Measurements from ENCODE around the gene TBCEL. TPM values are rescaled to one million over a fixed set of nuclear protein-coding genes. Genes with fewer than 3 reads are reported as not detected.

The TBCEL gene, protein sequence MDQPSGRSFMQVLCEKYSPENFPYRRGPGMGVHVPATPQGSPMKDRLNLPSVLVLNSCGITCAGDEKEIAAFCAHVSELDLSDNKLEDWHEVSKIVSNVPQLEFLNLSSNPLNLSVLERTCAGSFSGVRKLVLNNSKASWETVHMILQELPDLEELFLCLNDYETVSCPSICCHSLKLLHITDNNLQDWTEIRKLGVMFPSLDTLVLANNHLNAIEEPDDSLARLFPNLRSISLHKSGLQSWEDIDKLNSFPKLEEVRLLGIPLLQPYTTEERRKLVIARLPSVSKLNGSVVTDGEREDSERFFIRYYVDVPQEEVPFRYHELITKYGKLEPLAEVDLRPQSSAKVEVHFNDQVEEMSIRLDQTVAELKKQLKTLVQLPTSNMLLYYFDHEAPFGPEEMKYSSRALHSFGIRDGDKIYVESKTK
- total RNA-seq = 10 to 100 TPM; 10.9 to 12.9 TPM
- long read RNA-seq, partial matches to known transcripts = 2 of 3 reads
- long read RNA-seq, other reads (novel, unspliced or antisense) = 1 of 3 reads

DNA sequence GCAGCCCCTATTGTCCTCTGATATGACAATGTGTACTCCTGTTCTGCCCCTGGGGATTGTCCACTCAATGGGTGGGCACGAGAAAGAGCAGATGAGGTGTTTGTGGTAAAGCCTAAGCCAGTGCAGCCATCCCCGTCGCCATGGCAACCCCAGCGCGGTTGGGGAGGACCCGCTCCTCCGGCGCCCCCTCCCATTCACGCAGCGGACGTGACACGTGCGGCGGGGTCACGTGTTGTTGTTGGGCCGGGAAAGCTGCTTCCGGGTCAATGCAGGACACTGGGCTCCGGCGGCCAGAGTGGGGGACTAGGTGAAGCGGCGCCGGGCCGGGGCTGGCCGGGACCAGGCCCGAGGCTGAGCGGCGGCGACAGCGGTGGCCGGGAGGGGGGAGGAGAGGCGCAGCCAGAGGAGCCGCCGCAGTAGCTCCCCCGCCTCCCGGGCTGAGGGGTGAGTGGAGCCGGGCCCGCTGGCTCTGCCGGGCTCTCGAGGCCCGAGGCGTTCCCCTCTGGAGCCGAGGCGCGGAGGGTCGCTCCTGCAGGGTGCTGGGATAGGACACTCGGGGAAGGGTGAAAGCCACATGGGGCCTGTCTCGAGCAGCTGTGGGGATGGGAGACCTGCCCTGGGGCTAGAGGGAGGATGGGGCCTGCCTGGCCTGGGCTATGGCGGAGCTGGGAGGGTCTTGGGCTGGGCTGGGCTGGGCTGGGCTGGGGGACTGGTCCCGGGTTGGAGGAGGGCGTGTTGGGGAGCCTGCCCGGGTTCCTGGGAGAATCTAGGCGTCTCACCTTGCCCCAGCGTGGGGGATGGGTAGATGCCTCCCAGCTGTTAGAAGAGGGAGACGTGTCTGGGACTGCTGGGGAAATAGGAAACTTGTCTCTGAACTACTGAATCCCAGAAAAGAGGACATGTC, at the start of gene TBCEL:
Gene TBCEL (plus strand): TSS at position 255 of the 904 bp plus-strand sequence. CDS start 21,589 bp downstream, outside the sequence.
- ATAC-seq (peak; percentile 94), DNase-seq (peak; percentile 77 to 86)
- intact Hi-C loops (cut with DNase I, micrococcal nuclease) = no loop called here

DNA sequence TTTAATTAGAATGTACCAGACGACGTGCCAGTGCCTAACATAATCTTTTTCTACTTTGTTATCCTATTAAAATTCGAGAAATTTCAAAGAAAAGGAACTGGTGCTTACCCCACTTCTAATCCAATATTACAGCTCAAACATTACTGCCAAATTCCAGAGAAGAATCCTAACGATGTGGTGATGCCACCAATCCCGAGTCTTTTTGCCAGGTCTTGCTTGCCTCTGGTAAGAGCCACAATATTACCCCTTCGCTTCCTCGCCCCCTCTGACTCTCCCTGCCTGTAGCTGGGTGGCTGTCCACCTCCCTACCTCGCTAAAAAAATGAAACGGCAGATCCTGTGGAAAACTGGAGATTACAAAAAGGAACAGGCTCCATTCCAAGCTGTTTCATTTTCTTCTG, 49.4 kb upstream of the TBCEL start:
- intact Hi-C loops (cut with DNase I, micrococcal nuclease) = no loop called here

DNA sequence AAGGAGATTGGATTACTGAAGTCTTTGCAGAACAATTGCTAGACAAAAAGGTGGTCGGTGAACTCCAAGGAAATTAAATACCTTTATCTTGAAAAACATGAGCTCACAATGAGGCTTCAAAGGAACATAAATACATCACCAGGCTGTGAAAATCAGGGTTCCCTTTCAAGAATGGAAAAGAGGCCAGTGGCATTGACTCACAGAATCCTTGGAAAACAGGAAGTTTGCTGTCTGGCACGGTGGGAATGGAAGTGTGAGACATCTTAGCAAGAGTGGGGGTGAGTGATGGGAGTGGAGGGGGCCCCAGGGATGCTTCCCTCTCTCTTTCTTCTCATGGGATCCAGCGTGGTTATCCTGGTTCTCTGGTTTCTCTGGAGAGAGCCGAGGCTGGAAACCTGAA, 48.9 kb upstream of the TBCEL start:
- ATAC-seq = no peak
- intact Hi-C loops (cut with DNase I, micrococcal nuclease) = no loop called here
- DNase-seq = no peak

More for the DNA sequence above, 49.4 kb upstream of the TBCEL start:
- DNase-seq = no peak
- no peak for ATAC-seq

DNA sequence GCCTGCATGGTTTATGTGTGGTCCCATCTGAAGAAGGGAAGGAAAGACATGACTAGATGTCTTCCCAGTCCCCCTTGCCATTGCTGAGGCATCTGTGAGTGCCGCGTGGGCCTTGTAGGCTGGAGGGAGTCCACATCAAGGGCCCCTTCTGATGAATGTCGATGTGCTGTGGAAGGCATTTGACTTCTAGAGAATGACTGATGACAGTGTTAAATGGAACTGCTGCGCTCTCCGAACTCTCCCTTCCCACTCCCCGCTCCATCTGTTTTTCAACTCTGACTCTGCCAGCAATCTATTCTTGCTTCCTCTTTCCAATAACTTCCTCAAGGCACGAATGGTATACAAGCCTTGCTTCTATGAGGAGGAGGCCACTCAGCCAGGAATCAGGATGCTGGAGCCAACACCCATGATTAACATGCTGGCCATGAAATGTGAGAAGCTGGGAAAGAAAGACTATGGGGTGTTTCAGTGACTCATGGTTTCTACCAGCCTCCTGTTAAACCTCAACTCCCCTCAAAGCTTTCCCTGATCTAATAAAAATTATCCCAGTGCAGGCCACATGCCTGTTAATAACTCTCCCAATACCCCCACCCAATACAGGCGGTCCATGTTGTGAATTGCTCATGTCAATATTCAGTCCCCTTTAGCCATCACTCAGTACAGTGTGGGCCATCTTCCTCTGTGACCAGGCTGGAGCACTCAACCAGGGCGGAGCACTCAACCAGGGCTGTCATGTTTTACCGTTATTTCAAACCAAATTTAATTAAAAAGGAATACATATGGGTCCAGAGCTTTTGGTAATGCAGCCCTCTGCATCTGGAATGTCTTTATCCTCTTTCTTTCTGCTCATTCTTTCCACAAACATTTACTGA, 46.4 kb upstream of the TBCEL start:
- ATAC-seq (no peak), DNase-seq (no peak)
- intact Hi-C loops (cut with DNase I, micrococcal nuclease) = no loop called here

DNA sequence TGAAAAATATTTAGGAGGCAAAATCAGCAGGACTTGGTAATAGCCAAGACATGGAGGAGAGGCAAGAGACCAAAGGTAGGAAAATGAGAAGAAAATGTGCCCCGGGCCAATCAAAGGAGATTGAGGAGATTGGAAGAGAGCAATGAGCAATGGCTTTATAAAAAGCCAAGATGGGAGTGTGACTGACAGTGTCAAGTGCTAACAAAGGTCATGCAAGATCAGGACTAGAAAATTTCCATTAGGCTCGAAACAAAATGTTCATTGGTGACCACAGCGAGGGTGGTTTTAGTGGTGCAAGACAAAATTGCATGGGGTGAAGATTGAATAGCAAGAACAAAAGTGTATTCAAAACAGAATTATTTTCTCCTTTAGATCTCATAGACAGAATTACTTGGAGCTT, 45.2 kb upstream of the TBCEL start:
- intact Hi-C loops (cut with DNase I, micrococcal nuclease) = no loop called here
- ATAC-seq (no peak), DNase-seq (no peak)

DNA sequence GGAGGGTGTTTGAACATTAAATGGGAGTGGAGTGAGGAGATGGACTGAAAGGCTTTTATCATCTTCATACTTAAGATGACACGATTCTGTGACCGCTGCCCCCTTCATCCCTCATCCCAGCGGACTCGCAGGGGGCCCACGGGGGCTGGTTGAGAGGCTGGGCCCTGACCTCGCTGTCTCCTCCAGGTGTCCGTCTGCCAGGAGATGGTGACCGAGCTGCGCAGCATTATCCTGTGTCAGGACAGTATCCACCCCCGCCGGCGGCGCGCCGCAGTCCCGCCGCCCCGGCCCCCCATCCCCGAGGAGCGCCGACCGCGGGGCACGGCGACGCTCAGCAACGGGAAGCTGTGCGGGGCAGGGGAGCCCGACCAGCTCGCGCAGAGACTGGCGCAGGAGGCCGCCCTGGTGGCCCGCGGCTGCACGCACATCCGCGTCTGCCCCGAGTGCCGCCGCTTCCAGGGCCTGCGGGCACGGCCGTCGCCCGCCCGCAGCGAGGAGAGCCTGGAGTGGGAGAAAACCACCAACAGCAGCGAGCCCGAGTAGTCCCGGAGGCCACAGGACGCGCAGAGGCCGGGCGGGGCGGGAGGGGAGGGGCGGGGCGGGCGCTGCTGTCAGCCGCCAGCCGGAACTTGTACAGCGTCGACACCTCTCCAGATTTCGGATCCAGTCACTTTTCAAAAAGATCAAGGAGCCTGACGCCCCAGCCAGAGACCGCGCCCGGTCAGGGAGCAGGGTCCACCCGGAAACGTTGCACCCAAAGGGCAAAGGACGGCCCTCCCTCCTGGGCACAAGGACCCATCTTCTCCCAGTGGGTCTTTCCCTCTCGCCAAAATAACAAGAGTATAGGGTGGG, 38.0 kb upstream of the TBCEL start:
- intact Hi-C loops (cut with DNase I, micrococcal nuclease) = no loop called here
- DNase-seq (peak; percentile 28 to 55), ATAC-seq (peak; percentile 96)

DNA sequence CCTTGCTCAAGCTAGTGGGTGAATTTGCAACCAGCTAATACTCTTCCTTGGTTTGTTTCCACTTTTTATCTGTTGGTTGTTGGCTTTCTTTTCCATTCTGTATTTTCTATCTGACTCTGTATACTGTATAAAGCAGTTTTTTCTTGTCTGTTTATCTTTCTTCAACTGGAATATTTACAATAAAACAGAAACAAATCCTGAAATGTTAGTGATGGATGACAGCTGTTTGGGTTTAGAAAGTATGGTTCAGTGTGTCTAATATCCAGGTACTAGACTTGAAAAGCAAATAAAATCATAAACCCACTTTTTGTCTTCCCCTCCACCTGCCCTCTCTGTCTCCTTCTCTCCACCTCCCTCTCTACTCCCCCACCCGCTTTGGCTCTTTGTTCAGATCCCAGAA, 35.3 kb upstream of the TBCEL start:
- DNase-seq (no peak), ATAC-seq (no peak)
- intact Hi-C loops (cut with DNase I, micrococcal nuclease) = no loop called here

DNA sequence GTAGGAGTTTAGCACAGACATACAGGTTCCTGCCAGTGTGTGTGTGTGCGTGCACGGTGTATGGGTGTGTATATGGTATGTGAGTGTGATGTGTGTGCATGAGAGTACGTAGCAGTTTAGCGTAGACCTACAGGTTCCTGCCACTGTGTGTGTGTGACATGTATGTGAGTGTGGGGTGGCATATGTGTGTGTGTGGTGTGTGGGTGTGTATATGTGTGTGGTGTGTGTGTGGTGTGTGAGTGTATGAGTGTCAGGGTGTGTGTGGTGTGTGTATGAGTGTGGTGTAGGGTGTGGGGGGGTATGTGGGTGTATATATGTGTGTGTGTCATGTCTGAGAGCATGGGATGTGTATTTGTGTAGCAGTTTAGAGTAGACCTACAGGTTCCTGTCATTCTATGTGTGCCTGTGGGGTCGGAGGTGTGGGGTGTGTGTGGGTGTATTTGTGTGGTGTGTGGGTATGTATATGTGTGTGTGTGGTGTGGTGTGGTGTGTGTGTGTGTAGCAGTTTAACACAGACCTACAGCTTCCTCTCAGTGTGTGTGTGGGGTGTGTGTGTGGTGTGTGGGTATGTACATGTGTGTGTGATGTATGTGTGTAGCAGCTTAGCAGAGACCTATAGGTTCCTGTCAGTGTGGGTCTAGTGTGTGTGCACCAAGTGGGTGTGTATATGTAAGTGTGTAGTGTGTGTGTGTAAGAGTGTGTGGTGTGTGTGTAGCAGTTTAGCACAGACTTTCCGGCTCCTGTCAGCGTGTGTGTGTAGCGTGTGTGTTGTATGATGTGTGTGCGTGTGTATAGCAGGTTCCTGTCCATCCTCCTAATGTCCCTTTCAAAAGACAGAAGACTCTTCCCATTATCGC, 31.8 kb upstream of the TBCEL start:
- intact Hi-C loops (cut with DNase I, micrococcal nuclease) = no loop called here
- no peak for ATAC-seq
- no peak for DNase-seq

DNA sequence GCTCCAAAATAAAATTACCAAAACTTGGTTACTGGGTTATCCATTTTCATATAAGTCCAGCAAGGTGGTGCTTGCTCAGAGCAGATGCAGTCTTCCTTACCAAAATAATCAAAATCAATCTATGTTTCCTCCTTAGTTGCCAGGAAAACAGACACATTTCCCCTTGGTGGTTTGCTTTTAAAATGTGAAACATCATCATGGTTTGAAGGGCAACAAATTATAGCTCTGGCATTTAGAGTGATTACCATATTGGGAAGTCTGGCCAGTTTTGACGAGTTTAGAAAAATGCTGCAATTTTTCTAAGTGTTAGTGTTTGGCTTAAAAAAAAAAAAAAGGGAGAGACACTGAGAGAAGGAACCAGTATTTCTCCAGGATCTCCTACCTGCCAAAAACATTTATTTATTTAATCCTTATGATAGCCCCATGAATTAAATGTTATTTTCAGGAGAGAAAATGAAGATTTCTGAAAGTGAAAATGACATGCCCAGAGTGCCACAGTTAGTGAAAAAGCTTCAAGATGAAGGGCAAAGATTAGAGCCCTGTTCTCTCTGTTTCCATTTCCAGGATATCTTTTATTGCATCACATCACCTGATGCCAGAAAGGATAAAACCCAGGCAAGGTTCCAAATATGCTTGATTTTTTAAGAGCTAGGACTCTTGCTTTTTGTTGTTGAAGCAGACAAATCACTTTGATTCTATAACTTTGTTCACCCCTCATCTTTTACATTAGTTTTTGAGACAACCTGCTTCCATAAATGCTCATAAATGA, 29.6 kb upstream of the TBCEL start:
- intact Hi-C loops (cut with DNase I, micrococcal nuclease) = no loop called here
- ATAC-seq = no peak
- no peak for DNase-seq

DNA sequence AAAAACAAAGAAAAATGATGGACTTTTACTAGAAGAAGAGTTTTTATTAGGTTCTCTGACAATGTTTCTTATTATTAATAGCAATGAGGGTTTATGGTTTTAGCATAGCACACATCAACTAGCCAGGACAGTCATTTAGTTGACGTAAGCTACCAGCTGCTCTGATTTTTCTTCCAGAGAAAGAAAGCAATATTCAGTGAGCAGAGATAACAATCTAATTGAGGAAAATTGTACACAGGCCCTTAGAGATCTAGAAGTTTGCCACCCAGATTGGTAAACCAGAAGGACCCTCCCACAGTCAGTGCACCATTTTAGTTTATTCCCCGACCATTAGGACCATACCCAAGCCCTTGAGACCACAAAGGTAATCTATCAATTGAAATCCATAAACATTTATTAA, 28.7 kb upstream of the TBCEL start:
- ATAC-seq = no peak
- intact Hi-C loops (cut with DNase I, micrococcal nuclease) = no loop called here

DNA sequence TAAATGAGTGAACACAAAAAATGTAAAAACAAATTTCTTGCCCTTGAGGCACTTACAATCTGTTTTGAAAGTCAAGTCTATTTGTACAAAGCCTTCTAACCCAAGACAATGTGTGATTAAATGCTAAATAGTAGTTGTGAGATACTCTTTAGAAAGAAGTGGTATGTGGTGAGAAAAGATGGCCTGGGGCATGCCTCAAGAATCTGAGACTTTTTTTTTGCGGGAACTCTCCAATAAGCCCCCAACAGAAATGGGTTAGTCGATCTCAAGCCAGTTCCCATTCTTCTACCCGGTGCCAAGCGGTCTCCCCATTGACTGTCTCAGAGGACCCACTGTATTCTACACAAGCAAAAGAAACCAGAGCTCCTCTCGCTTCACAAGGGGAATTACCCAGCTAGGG, 26.9 kb upstream of the TBCEL start:
- intact Hi-C loops (cut with DNase I, micrococcal nuclease) = no loop called here
- DNase-seq (no peak), ATAC-seq (no peak)

More for the DNA sequence above, 28.7 kb upstream of the TBCEL start:
- no peak for DNase-seq

DNA sequence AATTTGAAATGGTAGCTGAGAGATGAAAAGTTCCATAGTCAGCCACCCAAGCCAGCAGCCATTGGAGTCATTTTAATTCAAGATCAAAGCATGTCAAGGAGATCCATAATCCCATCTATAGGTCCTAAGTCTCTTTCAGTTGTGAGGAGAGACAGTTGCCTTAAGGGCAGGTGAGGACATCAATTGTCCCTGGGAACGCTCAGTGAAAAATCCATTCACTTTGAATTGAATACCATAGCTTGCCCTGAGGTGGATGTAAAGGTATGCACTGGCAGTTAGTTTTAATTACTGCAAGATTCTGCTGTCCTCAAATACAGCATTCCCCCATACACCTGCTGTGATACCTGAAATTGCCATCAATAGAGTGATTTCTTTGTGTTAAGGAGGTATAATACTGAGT, 25.3 kb upstream of the TBCEL start:
- DNase-seq = no peak
- no peak for ATAC-seq
- intact Hi-C loops (cut with DNase I, micrococcal nuclease) = no loop called here

DNA sequence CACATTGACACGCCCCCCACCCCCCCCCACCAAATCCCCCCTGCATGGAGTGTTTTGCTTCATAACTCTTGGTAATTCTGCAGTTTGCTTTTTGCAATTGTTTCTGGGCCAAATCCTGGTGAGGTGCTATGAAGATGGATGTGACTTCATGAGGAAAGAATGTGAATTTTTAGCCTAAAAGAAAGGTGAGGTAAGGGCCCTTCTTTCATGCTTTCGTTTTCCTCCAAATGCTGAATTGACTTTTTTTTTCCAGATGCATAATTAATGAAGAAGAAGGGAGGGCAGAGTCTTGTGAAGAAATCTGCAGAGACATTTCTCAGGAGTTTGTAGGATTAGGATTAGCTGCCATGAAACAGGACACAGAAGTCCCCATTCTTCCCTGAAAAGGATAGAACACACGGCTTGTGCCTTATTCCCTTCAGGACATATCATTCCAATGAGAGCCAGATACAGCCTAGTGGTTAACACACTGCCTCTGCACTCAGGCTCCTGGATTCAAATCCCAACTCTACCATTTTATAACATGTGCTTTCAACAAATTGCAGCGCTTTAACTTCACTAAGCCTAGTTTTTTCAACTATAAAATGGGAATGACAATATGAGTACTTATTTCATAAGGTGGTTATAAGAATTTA, 19.6 kb upstream of the TBCEL start:
- intact Hi-C loops (cut with DNase I, micrococcal nuclease) = no loop called here
- no peak for ATAC-seq
- no peak for DNase-seq

DNA sequence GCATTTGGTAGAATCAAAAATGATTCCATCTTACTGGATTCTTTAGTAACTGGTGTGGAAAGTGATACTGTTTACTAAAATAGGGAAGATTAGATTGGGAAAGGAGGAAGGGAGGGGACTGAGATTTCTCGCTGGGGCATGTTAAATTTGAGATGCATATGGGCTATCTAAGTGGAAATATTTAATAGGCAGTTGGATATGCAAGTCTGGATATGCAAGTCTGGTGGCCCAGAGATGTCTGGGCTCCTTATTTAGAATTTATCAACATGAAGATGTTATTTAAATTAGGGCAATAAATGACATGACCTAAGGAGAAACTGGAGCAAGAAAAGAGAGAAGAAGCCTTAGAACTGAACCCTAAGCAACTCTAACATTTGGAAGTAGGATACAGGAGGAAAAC, 17.0 kb upstream of the TBCEL start:
- DNase-seq = no peak
- ATAC-seq = no peak
- intact Hi-C loops (cut with DNase I, micrococcal nuclease) = no loop called here

DNA sequence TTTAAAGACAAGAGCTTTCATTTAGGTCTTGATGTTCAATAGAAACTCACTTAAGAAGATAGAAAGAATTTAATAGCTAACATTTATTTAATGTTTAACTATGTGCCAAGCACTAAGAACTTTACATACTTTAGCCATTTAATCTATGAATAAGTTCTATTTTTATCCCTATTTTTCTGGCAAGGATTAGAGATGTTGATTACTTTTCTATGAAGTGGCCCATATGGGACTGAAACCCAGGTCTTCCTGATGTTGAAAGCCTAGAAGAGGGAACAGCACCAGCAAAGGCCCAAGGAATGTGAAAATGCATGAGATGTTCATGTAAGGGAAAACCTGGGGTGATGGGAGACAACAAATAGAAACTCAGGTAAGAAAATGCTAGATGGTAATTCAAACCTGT, 15.4 kb upstream of the TBCEL start:
- intact Hi-C loops (cut with DNase I, micrococcal nuclease) = no loop called here
- ATAC-seq = no peak
- DNase-seq = no peak

DNA sequence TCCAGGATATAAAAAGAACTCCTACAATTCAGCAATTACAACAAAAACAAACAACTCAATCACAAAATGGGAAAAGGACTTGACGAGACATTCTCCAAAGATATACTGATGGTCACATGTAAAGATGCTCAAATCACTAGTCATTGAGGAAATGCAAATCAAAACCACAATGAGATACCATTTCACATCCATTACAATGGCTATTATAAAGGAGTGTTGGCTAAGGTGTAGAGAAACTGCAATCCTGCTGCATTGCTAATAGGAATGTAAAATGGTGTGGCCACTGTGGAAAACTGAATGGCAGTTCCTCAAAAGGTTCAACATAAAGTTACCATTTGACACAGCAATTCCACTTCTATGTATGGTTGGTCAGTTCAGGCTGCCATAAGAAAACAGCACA, 11.8 kb upstream of the TBCEL start:
- no peak for DNase-seq
- no peak for ATAC-seq
- intact Hi-C loops (cut with DNase I, micrococcal nuclease) = no loop called here

All from left colon (tissue), 2 donors.